OCI-LY3 (cell line): ENCODE results near the gene ARHGAP8.
A peak's percentile ranks its signal among the peaks of the same experiment; 100 is the strongest.

ENCODE experiments used
- H2AFZ ChIP-seq: fragments of 200-600, 300-600 bp; shearing (Covaris generic); 2 replicates; pipeline ENCODE4 v1.6.0; 2014; ENCODE audit warnings: antibody characterized with exemption, low read depth, low read length
- H3K27ac ChIP-seq: fragments of 200-600, 300-600 bp; sonication (generic); 2 replicates; pipeline ENCODE4 v1.5.1; 2014; ENCODE audit warnings: mild to moderate bottlenecking, low read length, moderate library complexity, mixed read lengths
- H3K27me3 ChIP-seq: fragments of 200-600, 300-600 bp; sonication (generic); 2 replicates; pipeline ENCODE4 v1.6.1; 2014; ENCODE audit warnings: low read depth, low read length, mixed read lengths
- H3K36me3 ChIP-seq: fragments of 200-600, 300-600 bp; sonication (generic); replicated peaks from 2 replicates; pipeline ENCODE3; 2014; ENCODE audit warnings: low read depth, low read length, mixed read lengths
- H3K4me1 ChIP-seq: fragments of 300-600, 200-600 bp; sonication (generic); 2 replicates; pipeline ENCODE4 v1.6.1; 2014; ENCODE audit warnings: low read length, mixed read lengths
- H3K4me2 ChIP-seq: fragments of 200-600, 300-600 bp; sonication (generic); 2 replicates; pipeline ENCODE4 v1.6.1; 2014; ENCODE audit warnings: low read length, mixed read lengths
- H3K4me3 ChIP-seq: fragments of 300-600, 200-600 bp; sonication (generic); 2 replicates; pipeline ENCODE4 v1.5.1; 2014; ENCODE audit warnings: antibody characterized with exemption, mild to moderate bottlenecking, low read length, moderate library complexity
- H3K79me2 ChIP-seq: fragments of 300-600, 200-600 bp; shearing (Covaris generic); 2 replicates; pipeline ENCODE4 v1.6.1; 2014; ENCODE audit warnings: mild to moderate bottlenecking, low read length, mixed read lengths
- H3K9ac ChIP-seq: fragments of 300-600, 200-600 bp; shearing (Covaris generic); 2 replicates; pipeline ENCODE4 v1.6.0; 2014; ENCODE audit warnings: mild to moderate bottlenecking, low read length, moderate library complexity
- H3K9me3 ChIP-seq: fragments of 200-600, 300-600 bp; shearing (Covaris generic); 2 replicates; pipeline ENCODE4 v1.6.1; 2014; ENCODE audit warnings: low read length, mixed read lengths; ENCODE audit not compliant: insufficient read depth
- H4K20me1 ChIP-seq: fragments of 200-600, 300-600 bp; sonication (generic); 2 replicates; pipeline ENCODE4 v1.6.1; 2016; ENCODE audit warnings: low read length, mixed read lengths; ENCODE audit not compliant: insufficient read depth
- EZH2phosphoT487 ChIP-seq: fragments of 200-600 bp; shearing (Covaris generic); IDR thresholded peaks from 2 replicates; pipeline ENCODE4 v1.6.1; 2018; ENCODE audit warnings: antibody characterized with exemption, mixed run types, low read depth
- TF ChIP-seq, protein P1 (sequence below): fragments of 200-600, 300-600 bp; sonication (generic); IDR thresholded peaks from 2 replicates; pipeline ENCODE4 v1.5.1; 2014; ENCODE audit warnings: antibody characterized with exemption, low read length, low read depth

ARHGAP8 gene

DNA sequence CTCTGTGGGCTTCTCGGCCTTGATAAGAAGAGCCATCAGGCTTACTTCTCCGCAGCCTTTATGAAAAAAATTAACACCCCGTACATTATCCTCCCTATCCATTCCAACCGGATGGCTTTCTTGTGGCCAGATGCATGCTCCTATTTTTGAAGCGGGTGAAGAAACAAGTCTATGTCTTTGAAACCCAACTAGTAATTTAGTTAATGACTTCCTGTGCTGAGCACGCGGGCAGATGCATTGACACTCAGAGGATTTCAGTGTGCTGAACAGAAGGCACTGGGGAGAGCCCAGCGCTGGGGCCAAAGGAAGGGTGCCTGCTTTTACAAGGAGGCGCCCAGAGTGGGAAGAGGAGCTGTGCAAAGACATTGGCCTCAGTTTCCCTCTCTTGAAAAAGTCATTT, 53.3 kb downstream of the ARHGAP8 start:
- H2AFZ ChIP-seq: no peak overlapping the region
- no peaks in the 10 kb centered on the region for H3K9me3 ChIP-seq
- peaks cover 22% of the 10 kb centered on the region; the same call in 1 of the 2 replicates for H3K27me3 ChIP-seq

DNA sequence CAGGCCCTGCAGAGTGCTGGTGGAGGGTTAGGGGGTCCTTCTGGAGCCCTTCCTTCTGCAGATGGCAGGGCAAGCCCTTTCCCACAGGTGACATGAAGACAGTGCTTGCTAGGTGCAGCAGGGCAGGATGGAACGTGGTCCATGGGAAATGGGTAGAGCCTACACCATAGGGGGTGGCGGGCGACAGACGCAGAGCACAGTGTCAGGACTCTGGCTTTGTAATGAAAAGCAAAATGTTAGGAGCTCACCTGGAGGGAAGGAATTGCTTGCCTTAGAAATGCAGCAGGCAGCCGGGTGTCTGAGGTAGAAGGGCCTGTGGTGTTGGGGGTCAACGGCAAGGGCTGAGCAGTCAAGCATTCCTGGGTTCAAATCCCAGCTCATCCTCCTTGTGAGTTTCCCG, 54.9 kb downstream of the ARHGAP8 start:
- Histone ChIP-seq H3K36me3 (no peaks in the 10 kb centered on the region), H3K27me3 (peaks cover 22% of the 10 kb centered on the region; the same call in 1 of the 2 replicates), H3K9me3 (no peaks in the 10 kb centered on the region), H3K79me2 (no peaks in the 10 kb centered on the region), H3K9ac (no peak overlapping the region), H3K4me2 (no peak overlapping the region), H3K4me3 (no peak overlapping the region), H3K4me1 (no peaks in the 10 kb centered on the region), H4K20me1 (no peaks in the 10 kb centered on the region), H3K27ac (no peak overlapping the region), H2AFZ (no peak overlapping the region)
- TF ChIP-seq EZH2phosphoT487: no peak
- TF ChIP-seq, protein P1, sequence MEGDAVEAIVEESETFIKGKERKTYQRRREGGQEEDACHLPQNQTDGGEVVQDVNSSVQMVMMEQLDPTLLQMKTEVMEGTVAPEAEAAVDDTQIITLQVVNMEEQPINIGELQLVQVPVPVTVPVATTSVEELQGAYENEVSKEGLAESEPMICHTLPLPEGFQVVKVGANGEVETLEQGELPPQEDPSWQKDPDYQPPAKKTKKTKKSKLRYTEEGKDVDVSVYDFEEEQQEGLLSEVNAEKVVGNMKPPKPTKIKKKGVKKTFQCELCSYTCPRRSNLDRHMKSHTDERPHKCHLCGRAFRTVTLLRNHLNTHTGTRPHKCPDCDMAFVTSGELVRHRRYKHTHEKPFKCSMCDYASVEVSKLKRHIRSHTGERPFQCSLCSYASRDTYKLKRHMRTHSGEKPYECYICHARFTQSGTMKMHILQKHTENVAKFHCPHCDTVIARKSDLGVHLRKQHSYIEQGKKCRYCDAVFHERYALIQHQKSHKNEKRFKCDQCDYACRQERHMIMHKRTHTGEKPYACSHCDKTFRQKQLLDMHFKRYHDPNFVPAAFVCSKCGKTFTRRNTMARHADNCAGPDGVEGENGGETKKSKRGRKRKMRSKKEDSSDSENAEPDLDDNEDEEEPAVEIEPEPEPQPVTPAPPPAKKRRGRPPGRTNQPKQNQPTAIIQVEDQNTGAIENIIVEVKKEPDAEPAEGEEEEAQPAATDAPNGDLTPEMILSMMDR: no peak

More for the DNA sequence above, 53.3 kb downstream of the ARHGAP8 start:
- Histone ChIP-seq H3K4me3 (no peak overlapping the region), H3K4me1 (no peaks in the 10 kb centered on the region), H4K20me1 (no peaks in the 10 kb centered on the region), H3K79me2 (no peaks in the 10 kb centered on the region), H3K4me2 (no peak overlapping the region), H3K36me3 (no peaks in the 10 kb centered on the region), H3K9ac (no peak overlapping the region), H3K27ac (no peak overlapping the region)
- no peak for TF ChIP-seq EZH2phosphoT487
- TF ChIP-seq, protein P1: no peak

DNA sequence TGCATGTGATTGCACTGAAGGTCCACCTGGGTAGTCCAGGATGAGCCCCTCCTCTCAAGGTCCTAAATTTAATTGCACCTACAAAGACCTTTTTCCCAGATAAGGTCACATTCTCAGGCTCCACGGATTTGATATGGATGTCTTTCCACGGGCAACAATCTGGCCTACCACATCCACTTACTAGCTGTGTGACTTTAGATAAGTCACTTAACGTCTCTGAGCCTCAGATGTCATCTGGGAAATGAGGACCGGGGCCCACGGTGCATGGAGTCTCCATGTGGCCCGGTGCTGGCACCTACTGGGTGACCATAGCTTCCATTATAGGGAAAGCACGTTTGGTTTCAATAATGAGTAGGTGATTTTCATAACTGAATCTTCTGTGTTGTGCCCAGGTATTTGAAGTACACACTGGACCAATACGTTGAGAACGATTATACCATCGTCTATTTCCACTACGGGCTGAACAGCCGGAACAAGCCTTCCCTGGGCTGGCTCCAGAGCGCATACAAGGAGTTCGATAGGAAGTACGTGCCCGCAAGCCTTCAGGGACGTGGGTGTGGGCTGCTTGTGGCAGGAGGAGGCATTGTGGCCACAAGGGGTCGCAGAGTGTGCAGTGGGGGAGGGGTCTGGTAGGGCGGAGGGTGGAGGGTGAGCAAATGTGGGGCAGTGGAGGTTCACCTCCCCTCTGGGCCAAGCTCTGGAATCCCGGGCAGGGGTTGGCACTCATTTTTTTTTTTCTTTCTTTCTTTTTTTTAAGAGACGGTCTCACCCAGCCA, 55.7 kb downstream of the ARHGAP8 start:
- Histone ChIP-seq H3K4me3 (no peak overlapping the region), H2AFZ (no peak overlapping the region), H3K36me3 (no peaks in the 10 kb centered on the region), H3K9ac (no peak overlapping the region), H3K9me3 (no peaks in the 10 kb centered on the region), H3K4me1 (no peaks in the 10 kb centered on the region), H4K20me1 (no peaks in the 10 kb centered on the region), H3K79me2 (no peaks in the 10 kb centered on the region), H3K27me3 (peaks cover 25% of the 10 kb centered on the region; the same call in 1 of the 2 replicates), H3K4me2 (no peak overlapping the region), H3K27ac (no peak overlapping the region)
- no peak for TF ChIP-seq EZH2phosphoT487
- TF ChIP-seq, protein P1: peak; percentile 38

DNA sequence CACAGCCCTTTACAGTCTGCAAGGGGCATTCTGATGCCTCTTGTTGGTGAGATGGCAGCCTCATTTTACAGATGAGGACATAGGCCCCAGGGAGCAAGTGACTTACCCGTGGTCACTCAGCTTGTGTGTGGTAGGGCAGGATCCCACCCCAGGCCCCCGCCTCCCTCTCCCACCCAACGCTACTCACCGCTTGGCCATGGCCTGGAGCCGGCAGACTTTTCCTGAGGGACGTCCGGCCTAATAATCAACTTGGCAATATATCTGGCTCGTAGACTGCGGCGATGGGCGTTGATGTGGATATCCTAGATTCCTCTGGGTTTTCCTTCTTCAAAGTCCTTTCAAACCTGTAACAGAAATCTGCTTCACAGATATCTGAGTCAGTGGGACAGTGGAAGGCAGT, 57.1 kb downstream of the ARHGAP8 start:
- no peak overlapping the region for H2AFZ ChIP-seq
- TF ChIP-seq EZH2phosphoT487: no peak
- TF ChIP-seq, protein P1: no peak
- H3K4me3 ChIP-seq: no peak overlapping the region
- H3K4me1 ChIP-seq: no peaks in the 10 kb centered on the region
- H3K79me2 ChIP-seq: no peaks in the 10 kb centered on the region
- no peaks in the 10 kb centered on the region for H3K9me3 ChIP-seq
- no peak overlapping the region for H3K4me2 ChIP-seq
- no peaks in the 10 kb centered on the region for H4K20me1 ChIP-seq
- peaks cover 26% of the 10 kb centered on the region for H3K27me3 ChIP-seq
- no peak overlapping the region for H3K9ac ChIP-seq
- H3K36me3 ChIP-seq: no peaks in the 10 kb centered on the region
- H3K27ac ChIP-seq: no peak overlapping the region
